Smooth muscle cell (in vitro differentiated cells): ENCODE data around the gene FAM98C. TPM values are rescaled to one million over a fixed set of nuclear protein-coding genes. Genes with fewer than 3 reads are reported as not detected.

ENCODE experiments used
- DNase-seq: peaks from one replicate; lab custom pipeline; 2025; ENCODE audit not compliant: unreplicated experiment; lab: John Stamatoyannopoulos, UW
- H2AFZ ChIP-seq: fragments of 200-600 bp; sonication (generic); 2 replicates; pipeline ENCODE4 v1.6.0; 2016; ENCODE audit warnings: antibody characterized with exemption, low read depth, mild to moderate bottlenecking
- H3F3A ChIP-seq: fragments of 200-600 bp; sonication (generic); 2 replicates; pipeline ENCODE4 v1.6.0; 2017; ENCODE audit warnings: antibody characterized with exemption, low read depth
- H3K27ac ChIP-seq: fragments of 200-600 bp; sonication (generic); 2 replicates; pipeline ENCODE4 v1.5.1; 2016; ENCODE audit warnings: low read depth, mild to moderate bottlenecking
- H3K27me3 ChIP-seq: fragments of 200-600 bp; sonication (generic); 2 replicates; pipeline ENCODE4 v1.6.1; 2016; ENCODE audit warnings: low read depth, mild to moderate bottlenecking
- H3K36me3 ChIP-seq: fragments of 200-600 bp; sonication (generic); 2 replicates; pipeline ENCODE4 v1.5.1; 2016; ENCODE audit warnings: low read depth
- H3K4me1 ChIP-seq: fragments of 200-600 bp; sonication (generic); 2 replicates; pipeline ENCODE4 v1.5.1; 2016; ENCODE audit warnings: low read depth
- H3K4me2 ChIP-seq: fragments of 200-600 bp; sonication (generic); 2 replicates; pipeline ENCODE4 v1.6.0; 2016; ENCODE audit warnings: mild to moderate bottlenecking
- H3K4me3 ChIP-seq: fragments of 200-600 bp; sonication (generic); 2 replicates; pipeline ENCODE4 v1.5.1; 2016; ENCODE audit warnings: mild to moderate bottlenecking
- H3K79me2 ChIP-seq: fragments of 200-600 bp; sonication (generic); 2 replicates; pipeline ENCODE4 v1.6.0; 2016; ENCODE audit warnings: low read depth, mild to moderate bottlenecking
- H3K9ac ChIP-seq: fragments of 200-600 bp; sonication (generic); 2 replicates; pipeline ENCODE4 v1.6.0; 2016; ENCODE audit warnings: low read depth
- H3K9me3 ChIP-seq: fragments of 200-600 bp; sonication (generic); replicated peaks from 2 replicates; pipeline ENCODE4 v1.5.1; 2016; ENCODE audit warnings: low read depth
- H4K20me1 ChIP-seq: fragments of 200-600 bp; sonication (generic); 2 replicates; pipeline ENCODE4 v1.6.0; 2016; ENCODE audit warnings: low read depth
- WGBS: methylation state at CpG from one replicate; pipeline ENCODE4 v1.1.7; 2016; ENCODE audit warnings: low lambda C conversion rate; 5-methylcytosine and 5-hydroxymethylcytosine counted together
- polyA plus RNA-seq: library from polyadenylated mRNA; unstranded; fragments of >200 nt; fragmentation: Nextera tagmentation; extraction: Ambion mirVana; gene quantifications from 2 replicates; pipeline ENCODE4 v1.2.1, GENCODE V29; 2016
- total RNA-seq: library from RNA; depleted of rRNA; stranded (reverse); fragments of >200 nt; gene quantifications from 2 replicates; pipeline ENCODE4 v1.2.3, GENCODE V29; 2014
- TF ChIP-seq, protein P1 (sequence below): fragments of 200-600 bp; sonication (generic); IDR thresholded peaks from 2 replicates; pipeline ENCODE4 v1.5.1; 2017; ENCODE audit warnings: borderline replicate concordance, mild to moderate bottlenecking, antibody characterized with exemption; ENCODE audit not compliant: insufficient read depth, poor library complexity, severe bottlenecking

FAM98C gene
- total and polyA plus RNA-seq, 2 experiments from 2014 or later = 8.5 to 15.9 TPM

DNA sequence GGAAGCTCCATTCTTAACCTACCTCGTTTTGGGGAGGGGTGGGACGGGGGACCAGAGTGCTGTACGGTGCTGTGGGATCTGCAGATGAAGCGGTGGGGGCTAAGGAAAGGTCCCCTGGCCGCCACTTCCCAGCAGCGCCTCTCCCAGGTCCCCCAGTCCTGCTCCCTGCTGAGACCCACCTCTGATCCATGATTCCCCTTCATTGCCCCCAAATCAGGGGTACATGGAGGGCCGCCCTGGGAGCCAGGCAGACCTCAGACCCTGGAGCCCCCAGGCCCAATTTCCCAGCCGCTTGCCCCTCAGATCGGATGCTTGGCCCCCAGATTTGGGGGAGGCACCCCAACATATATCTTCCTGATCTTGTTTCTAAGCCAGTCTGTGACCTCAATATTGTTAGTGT is 3.8 kb upstream of the FAM98C start:
- no peaks in the 10 kb centered on the region for H3K27me3 ChIP-seq
- H3K4me3 ChIP-seq = no peak overlapping the region
- no peaks in the 10 kb centered on the region for H3K79me2 ChIP-seq
- no peaks in the 10 kb centered on the region for H3K4me1 ChIP-seq
- TF ChIP-seq, protein P1, sequence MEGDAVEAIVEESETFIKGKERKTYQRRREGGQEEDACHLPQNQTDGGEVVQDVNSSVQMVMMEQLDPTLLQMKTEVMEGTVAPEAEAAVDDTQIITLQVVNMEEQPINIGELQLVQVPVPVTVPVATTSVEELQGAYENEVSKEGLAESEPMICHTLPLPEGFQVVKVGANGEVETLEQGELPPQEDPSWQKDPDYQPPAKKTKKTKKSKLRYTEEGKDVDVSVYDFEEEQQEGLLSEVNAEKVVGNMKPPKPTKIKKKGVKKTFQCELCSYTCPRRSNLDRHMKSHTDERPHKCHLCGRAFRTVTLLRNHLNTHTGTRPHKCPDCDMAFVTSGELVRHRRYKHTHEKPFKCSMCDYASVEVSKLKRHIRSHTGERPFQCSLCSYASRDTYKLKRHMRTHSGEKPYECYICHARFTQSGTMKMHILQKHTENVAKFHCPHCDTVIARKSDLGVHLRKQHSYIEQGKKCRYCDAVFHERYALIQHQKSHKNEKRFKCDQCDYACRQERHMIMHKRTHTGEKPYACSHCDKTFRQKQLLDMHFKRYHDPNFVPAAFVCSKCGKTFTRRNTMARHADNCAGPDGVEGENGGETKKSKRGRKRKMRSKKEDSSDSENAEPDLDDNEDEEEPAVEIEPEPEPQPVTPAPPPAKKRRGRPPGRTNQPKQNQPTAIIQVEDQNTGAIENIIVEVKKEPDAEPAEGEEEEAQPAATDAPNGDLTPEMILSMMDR = no peak
- no peaks in the 10 kb centered on the region for H3F3A ChIP-seq
- H4K20me1 ChIP-seq = no peaks in the 10 kb centered on the region
- 84% methylated on average over 6 of the region's 9 CpGs for WGBS
- no peak overlapping the region for H3K9ac ChIP-seq
- no peaks in the 10 kb centered on the region for H3K9me3 ChIP-seq
- no peak overlapping the region for H2AFZ ChIP-seq
- DNase-seq = no peak
- H3K4me2 ChIP-seq = no peak overlapping the region
- H3K27ac ChIP-seq = no peak overlapping the region
- H3K36me3 ChIP-seq = no peaks in the 10 kb centered on the region

DNA sequence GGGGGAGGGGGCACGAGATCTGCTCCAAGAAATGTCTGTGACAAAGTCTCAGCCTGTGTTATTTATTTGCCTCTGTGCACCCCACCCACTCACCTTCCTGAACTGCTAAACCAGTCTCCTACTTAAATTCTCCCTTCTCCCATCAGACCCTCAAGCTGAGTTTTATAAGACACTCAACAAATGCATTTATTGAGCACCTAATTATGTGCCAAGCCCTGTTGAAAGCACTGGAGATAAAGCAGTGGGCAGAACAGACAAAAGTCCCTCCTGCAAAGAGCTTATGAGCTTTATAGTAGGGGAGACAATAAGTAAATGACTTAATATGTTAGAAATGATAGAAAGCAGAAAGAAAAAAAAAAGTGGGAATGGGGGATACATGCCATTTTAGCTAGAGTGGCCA is 3.4 kb upstream of the FAM98C start:
- DNase-seq = no peak

DNA sequence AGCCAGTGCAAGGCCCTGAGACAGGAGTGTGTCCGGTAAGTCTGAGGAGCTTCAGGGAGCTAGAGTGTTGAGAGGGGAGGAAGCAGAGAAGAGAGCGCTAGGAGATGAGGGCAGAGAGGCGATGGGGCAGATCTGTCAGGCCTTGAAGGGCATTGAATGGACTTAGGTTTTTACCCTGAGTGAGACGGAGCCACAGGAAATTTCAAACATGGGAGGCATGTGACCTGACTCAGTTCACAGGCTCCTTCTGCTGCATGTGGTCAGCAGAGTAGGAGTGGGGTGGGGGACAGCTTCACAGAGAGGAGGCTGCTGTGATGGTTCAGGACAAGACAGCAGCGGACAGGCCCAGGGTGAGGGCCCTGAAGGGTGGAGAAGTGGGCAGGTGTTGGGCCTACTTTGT is 2.5 kb upstream of the FAM98C start:
- no peaks in the 10 kb centered on the region for H3K27me3 ChIP-seq
- H3K4me3 ChIP-seq = no peak overlapping the region
- no peaks in the 10 kb centered on the region for H3K79me2 ChIP-seq
- no peaks in the 10 kb centered on the region for H3K36me3 ChIP-seq
- H3K4me2 ChIP-seq = no peak overlapping the region
- WGBS = 72% methylated on average over 5 of the region's 5 CpGs
- no peaks in the 10 kb centered on the region for H3F3A ChIP-seq
- no peak for DNase-seq
- H4K20me1 ChIP-seq = no peaks in the 10 kb centered on the region
- H3K9ac ChIP-seq = no peak overlapping the region
- no peak overlapping the region for H2AFZ ChIP-seq
- H3K27ac ChIP-seq = no peak overlapping the region
- H3K4me1 ChIP-seq = no peaks in the 10 kb centered on the region
- TF ChIP-seq, protein P1 = no peak
- no peaks in the 10 kb centered on the region for H3K9me3 ChIP-seq

More for the DNA sequence above, 3.4 kb upstream of the FAM98C start:
- no peak overlapping the region for H3K4me2 ChIP-seq
- TF ChIP-seq, protein P1 = no peak
- H3K36me3 ChIP-seq = no peaks in the 10 kb centered on the region
- no peak overlapping the region for H3K9ac ChIP-seq
- H3F3A ChIP-seq = no peaks in the 10 kb centered on the region
- H3K27me3 ChIP-seq = no peaks in the 10 kb centered on the region
- H3K4me1 ChIP-seq = no peaks in the 10 kb centered on the region
- H3K27ac ChIP-seq = no peak overlapping the region
- WGBS = 90% methylated on average over 1 of the region's 1 CpG
- no peak overlapping the region for H3K4me3 ChIP-seq
- H2AFZ ChIP-seq = no peak overlapping the region
- no peaks in the 10 kb centered on the region for H3K9me3 ChIP-seq
- H3K79me2 ChIP-seq = no peaks in the 10 kb centered on the region
- H4K20me1 ChIP-seq = no peaks in the 10 kb centered on the region

DNA sequence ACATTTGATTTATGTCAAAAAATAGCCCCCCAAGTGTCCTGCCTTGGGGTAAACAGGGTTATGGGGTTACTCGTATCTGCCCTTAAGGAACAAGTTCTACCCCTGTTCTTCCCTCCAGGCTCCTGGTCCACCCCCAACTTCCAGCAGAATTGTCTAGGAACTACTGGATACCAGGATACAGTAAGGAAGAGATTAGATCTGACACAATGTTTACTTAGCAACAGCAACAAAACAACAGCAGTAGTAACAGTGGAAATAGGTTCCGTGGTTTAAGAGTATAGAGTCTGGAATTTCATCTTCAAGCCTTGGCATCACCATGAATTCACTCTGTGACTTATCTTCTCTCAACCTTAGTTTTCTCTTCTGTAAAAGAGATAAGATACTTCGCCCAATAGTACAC is 1.7 kb upstream of the FAM98C start:
- WGBS = 76% methylated on average over 3 of the region's 3 CpGs
- no peak overlapping the region for H3K27ac ChIP-seq
- no peaks in the 10 kb centered on the region for H3K79me2 ChIP-seq
- H3K27me3 ChIP-seq = no peaks in the 10 kb centered on the region
- H3K36me3 ChIP-seq = no peaks in the 10 kb centered on the region
- H3K4me2 ChIP-seq = no peak overlapping the region
- no peak overlapping the region for H3K4me3 ChIP-seq
- H4K20me1 ChIP-seq = no peaks in the 10 kb centered on the region
- TF ChIP-seq, protein P1 = no peak
- no peak overlapping the region for H3K9ac ChIP-seq
- DNase-seq = no peak
- H3F3A ChIP-seq = no peaks in the 10 kb centered on the region
- H2AFZ ChIP-seq = no peak overlapping the region
- H3K4me1 ChIP-seq = no peaks in the 10 kb centered on the region
- H3K9me3 ChIP-seq = no peaks in the 10 kb centered on the region
